Stimulated activated effector memory CD8-positive, alpha-beta T cell treated with anti-CD3 and anti-CD28 coated beads, Interleukin-12 subunit alpha, Interleukin-12 subunit beta, amount 100 ng/mL, for 72 hours (primary cell): ENCODE data around the gene OXSM.

Experiments
- ATAC-seq: fragments of 150-1000 bp; cut with Tn5 transposase; 2 replicates; pipeline ENCODE4 v1.10.0; 2021
- DNase-seq, 2 donors: peaks; one replicate each; pipeline ENCODE4 v3.0.0; 2021 to 2022; ENCODE audit warnings: low spot score in 2 of 2
- H3K27ac Mint-ChIP-seq: one replicate; pipeline ENCODE4 v1.8.0; 2022; ENCODE audit warnings: mild to moderate bottlenecking, mixed read lengths
- H3K36me3 Mint-ChIP-seq: one replicate; pipeline ENCODE4 v1.8.0; 2022; ENCODE audit warnings: mild to moderate bottlenecking, mixed read lengths
- H3K4me1 Mint-ChIP-seq: one replicate; pipeline ENCODE4 v1.8.0; 2022; ENCODE audit warnings: mixed read lengths
- H3K4me3 Mint-ChIP-seq: one replicate; pipeline ENCODE4 v1.8.0; 2022; ENCODE audit warnings: mild to moderate bottlenecking, mixed read lengths
- H3K9me3 Mint-ChIP-seq: one replicate; pipeline ENCODE4 v1.8.0; 2022; ENCODE audit warnings: mixed read lengths

OXSM gene

DNA sequence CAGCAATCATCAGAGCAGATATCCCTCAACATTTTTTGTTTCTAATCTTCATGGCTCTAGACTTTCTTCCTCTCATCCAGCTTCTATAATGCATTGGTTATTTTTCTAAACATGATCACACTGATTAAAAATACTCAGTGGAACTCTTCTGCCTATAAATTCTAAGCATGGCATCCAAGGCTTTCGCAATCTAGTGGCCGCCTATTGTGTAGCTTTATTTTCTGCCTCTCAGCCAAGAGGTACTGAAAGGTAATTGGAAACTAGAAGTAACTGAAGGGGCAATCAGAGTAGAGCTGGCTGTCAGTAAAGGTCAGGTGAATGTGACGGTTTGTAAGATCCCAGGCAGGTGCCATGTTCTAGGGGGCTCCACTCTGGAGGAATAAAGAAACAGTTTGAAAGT lies 33.4 kb downstream of the OXSM start:
- DNase-seq (no peak), ATAC-seq (no peak)
- Mint-ChIP-seq H3K4me1 (peaks cover 10% of the 10 kb centered on the region), H3K4me3 (no peak overlapping the region), H3K36me3 (no peaks in the 10 kb centered on the region), H3K9me3 (no peaks in the 10 kb centered on the region), H3K27ac (no peak overlapping the region)

DNA sequence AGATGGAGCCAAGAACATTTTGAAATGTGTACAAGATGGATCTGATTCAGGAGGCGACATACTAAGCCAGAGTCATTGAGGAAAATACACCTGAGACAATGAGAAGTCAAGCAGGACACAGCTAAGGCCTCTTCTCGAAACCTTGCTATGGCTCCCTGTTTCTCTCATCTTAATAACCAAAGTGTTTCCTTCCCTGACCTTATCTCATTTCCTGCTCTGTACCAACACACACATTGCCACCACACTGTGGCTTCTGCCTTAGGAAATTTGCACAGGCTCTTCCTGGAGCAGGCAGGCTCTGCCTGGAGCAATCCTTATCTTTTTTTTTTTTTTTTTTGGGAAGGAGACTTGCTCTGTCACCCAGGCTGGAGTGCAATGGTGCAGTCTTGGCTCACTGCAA lies 36.6 kb downstream of the OXSM start:
- no peaks in the 10 kb centered on the region for H3K36me3 Mint-ChIP-seq
- no peaks in the 10 kb centered on the region for H3K9me3 Mint-ChIP-seq
- H3K27ac Mint-ChIP-seq: no peak overlapping the region
- H3K4me1 Mint-ChIP-seq: peaks cover 10% of the 10 kb centered on the region
- DNase-seq: no peak
- peak; percentile 43 for ATAC-seq
- H3K4me3 Mint-ChIP-seq: no peak overlapping the region

DNA sequence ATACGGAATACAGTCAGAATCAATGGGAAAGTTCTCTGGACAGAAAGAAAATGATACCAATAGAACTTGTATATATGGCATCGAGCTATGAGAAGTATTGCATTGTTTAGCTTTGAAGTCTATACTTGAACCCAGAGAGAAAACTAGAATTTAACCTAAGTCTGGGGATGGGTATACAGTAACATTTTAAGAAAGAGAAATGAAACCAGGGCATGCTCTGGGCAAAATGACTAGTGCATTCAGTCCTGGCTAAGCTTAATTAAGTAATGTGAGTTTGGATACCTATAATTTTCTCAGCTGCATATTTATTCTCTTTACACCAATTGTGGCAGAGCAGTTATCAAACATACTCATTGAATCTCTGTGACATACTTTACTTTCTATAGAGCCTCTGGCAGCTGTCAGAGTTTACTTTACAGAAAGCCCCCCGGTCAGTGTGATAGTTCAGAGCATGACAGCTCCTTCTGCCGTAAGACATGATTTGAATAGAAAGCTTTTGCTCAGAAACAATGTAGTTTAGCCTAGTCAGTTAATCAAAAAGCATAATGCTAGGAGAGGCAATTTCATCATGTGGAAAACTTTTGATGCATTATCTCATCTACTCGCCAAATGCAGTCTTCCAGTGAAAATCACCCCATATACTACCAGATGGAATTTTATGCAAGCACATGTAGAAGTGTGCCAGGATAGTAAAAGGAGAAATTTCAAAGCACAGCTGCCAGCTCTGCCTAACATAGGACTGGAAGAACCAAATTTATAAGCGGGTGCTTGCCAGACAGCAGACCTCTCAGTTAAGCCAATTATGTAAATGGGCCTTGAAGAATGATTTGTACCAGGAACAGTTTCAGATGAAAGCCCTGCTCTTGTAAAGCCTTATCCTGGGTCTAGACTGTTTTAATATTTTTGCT lies 40.7 kb downstream of the OXSM start:
- Mint-ChIP-seq H3K36me3 (no peaks in the 10 kb centered on the region), H3K27ac (no peak overlapping the region), H3K4me1 (peaks cover 10% of the 10 kb centered on the region), H3K4me3 (no peak overlapping the region), H3K9me3 (no peaks in the 10 kb centered on the region)
- no peak for ATAC-seq
- DNase-seq: no peak

DNA sequence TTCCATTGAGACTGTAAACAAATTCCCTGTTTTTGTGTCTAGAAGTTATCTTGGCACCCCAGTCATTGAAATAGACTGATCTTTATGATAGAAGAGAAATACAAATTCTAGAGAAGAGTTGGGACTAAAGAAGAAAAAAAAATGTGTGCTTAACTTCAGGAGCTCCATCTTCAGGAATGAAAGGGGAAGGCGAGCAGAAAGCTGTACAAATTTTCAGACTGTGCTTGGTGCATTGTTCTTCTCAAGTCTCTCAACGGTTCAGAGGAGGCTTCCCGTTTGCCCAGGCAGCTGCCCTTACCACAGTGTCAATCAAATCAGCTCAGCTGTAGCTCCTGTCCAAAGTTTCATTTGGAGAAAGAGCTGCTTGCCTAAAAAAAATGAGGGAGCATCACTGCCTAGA lies 41.7 kb downstream of the OXSM start:
- DNase-seq (no peak), ATAC-seq (no peak)
- H3K36me3 Mint-ChIP-seq: no peaks in the 10 kb centered on the region
- H3K9me3 Mint-ChIP-seq: no peaks in the 10 kb centered on the region
- peaks cover under 1% of the 10 kb centered on the region for H3K4me1 Mint-ChIP-seq
- H3K27ac Mint-ChIP-seq: no peak overlapping the region
- no peak overlapping the region for H3K4me3 Mint-ChIP-seq

DNA sequence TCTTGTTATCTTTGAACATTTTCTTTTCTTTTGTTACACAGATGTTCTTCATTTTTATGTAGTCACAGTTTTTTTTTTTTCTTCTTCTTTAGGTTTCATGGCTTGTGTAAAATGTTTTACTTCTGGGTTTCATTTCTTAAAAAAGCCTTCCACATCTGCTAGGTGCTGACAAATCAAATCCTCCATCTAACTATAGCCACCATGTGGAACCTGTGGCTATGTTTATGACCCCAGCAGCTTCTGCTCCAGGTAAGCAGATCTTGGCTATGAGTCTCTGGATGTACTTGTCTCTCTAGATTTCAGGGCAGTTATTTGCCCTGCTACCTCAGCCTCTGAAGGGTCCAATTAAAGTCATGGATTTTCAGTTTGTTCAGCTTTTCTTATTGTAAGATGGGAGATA lies 44.5 kb downstream of the OXSM start:
- ATAC-seq (no peak), DNase-seq (no peak)
- H3K36me3 Mint-ChIP-seq: no peaks in the 10 kb centered on the region
- H3K27ac Mint-ChIP-seq: no peak overlapping the region
- H3K4me3 Mint-ChIP-seq: no peak overlapping the region
- no peaks in the 10 kb centered on the region for H3K9me3 Mint-ChIP-seq
- no peaks in the 10 kb centered on the region for H3K4me1 Mint-ChIP-seq

DNA sequence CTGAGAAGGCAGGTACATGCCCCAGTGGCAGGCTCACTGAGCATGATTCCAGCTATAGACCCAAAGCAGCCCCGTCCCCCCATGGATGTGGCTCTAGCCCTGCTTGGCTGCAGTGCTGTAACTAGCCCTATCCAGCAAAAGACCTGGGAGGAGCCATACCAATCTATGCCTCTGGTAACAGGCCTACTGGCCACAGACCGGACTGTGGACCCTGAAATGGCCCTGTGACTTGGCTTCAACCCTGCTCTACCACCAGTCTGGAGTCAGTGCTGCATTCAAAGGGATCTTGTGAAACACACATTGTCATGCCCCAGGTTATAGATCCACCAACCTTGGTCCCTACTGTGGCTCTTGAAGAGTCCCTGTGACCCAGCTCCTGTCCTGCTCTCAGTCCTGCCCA lies 46.7 kb downstream of the OXSM start:
- Mint-ChIP-seq H3K27ac (no peak overlapping the region), H3K4me1 (no peaks in the 10 kb centered on the region), H3K9me3 (no peaks in the 10 kb centered on the region), H3K36me3 (no peaks in the 10 kb centered on the region), H3K4me3 (no peak overlapping the region)
- peak; percentile 21 for ATAC-seq
- DNase-seq: no peak

DNA sequence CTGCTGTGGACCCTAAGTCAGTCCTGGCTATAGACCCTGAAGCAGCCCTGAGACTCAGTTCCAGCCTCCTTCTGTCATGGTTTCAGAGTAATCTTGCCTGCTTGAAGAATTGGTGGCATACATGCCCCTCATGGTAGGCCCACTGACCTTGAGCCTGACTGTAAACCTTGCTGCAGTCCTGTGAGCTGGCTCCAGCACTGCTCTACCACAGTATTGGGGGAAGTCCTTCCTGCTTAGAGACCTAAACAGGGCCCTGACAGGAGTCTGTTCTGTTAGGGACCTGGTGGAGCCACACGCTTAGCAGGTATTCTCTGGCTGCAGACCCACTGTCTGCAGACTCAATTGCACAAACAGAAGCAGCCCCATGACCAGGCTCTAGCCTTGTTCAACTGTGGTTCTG lies 47.1 kb downstream of the OXSM start:
- H3K9me3 Mint-ChIP-seq: no peaks in the 10 kb centered on the region

DNA sequence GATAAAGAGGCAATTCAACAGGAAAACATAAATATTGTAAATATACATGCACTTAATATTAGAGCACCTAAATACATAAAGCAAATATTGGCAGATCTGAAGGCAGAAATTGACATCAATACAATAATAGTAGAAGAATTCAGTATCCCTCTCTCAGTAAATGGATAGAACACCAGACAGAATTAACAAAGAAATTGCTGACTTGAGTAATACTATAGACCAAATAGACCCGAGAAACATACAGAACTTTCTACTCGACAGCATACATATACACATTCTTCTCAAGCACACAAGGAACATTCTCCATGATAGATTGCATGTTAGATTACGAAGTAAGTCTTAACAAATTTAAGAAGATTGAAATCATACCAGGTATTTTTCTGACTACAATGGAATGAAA lies 50.2 kb downstream of the OXSM start:
- Mint-ChIP-seq H3K9me3 (no peaks in the 10 kb centered on the region), H3K4me1 (no peaks in the 10 kb centered on the region), H3K27ac (no peak overlapping the region), H3K36me3 (no peaks in the 10 kb centered on the region), H3K4me3 (no peak overlapping the region)
- DNase-seq: no peak
- no peak for ATAC-seq

More for the DNA sequence above, 47.1 kb downstream of the OXSM start:
- DNase-seq: no peak
- Mint-ChIP-seq H3K27ac (no peak overlapping the region), H3K4me3 (no peak overlapping the region), H3K36me3 (no peaks in the 10 kb centered on the region), H3K4me1 (no peaks in the 10 kb centered on the region)
- peak; percentile 36 for ATAC-seq

DNA sequence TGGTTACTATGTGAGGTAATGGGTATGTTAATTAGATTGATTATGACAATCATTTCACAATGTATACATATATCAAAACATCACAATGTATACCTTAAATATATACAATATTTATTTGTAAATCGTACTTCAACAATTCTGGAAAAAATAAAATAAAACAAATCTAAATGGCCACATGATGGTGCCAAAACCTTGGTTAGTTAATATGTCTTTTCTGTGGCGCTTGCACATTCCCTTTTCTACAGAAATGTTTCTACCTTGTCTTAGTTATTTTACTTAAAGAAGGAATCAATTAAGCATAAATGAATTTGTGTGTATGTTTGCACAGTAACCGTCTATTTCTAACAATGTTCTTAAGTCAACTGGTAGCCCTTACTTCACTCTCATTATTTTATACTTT lies 53.4 kb downstream of the OXSM start:
- no peaks in the 10 kb centered on the region for H3K36me3 Mint-ChIP-seq
- DNase-seq: no peak
- H3K4me3 Mint-ChIP-seq: no peak overlapping the region
- H3K9me3 Mint-ChIP-seq: no peaks in the 10 kb centered on the region
- ATAC-seq: no peak
- no peak overlapping the region for H3K27ac Mint-ChIP-seq
- no peaks in the 10 kb centered on the region for H3K4me1 Mint-ChIP-seq
